ENCODE measurements around the gene CLK3.

DNA sequence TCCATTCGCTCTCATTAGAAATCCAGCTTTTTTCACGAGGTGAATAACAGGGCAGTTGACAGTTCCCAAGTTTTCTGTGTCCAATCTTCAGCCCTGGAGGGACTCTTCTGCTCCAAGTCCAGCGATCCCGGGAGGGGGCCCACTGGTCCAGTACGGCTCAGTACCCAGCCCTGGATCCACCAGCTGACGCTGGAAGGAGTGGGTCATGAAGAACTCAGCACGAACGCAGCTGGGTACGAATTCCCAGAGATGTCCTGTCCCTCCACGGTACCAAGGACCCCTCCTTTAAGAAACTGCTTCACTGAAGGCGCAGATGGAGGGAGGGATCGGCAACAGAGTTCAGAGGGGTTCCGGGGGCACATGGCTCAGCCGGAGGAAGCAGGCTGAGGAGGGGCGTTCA is 16.5 kb upstream of the CLK3 start:
- TF ChIP-seq, protein P1, sequence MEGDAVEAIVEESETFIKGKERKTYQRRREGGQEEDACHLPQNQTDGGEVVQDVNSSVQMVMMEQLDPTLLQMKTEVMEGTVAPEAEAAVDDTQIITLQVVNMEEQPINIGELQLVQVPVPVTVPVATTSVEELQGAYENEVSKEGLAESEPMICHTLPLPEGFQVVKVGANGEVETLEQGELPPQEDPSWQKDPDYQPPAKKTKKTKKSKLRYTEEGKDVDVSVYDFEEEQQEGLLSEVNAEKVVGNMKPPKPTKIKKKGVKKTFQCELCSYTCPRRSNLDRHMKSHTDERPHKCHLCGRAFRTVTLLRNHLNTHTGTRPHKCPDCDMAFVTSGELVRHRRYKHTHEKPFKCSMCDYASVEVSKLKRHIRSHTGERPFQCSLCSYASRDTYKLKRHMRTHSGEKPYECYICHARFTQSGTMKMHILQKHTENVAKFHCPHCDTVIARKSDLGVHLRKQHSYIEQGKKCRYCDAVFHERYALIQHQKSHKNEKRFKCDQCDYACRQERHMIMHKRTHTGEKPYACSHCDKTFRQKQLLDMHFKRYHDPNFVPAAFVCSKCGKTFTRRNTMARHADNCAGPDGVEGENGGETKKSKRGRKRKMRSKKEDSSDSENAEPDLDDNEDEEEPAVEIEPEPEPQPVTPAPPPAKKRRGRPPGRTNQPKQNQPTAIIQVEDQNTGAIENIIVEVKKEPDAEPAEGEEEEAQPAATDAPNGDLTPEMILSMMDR (IDR thresholded peaks at IDR 0.05) = no peak
- TF ChIP-seq POLR2A (IDR thresholded peaks at IDR 0.05) = no peak
